Activated CD4-positive, alpha-beta memory T cell treated with anti-CD3 and anti-CD28 coated beads, Interleukin-2, amount 10 ng/mL, durations not matched to agents 7 days and 5 days (primary cell): ENCODE measurements around the gene UNKL. TPM values are rescaled to one million over a fixed set of nuclear protein-coding genes. Genes with fewer than 3 reads are reported as not detected.

Experiments used
- CTCF ChIA-PET: fragments of 350-600 bp; sonication (Branson Sonifier 250); formaldehyde crosslinking; loops from one replicate; lab custom pipeline; 2021; ENCODE audit warnings: antibody characterized with exemption, inconsistent platforms; lab: Charles Lee
- POLR2A ChIA-PET: fragments of 350-600 bp; sonication (Branson Sonifier 250); formaldehyde crosslinking; loops from one replicate; lab custom pipeline; 2021; ENCODE audit warnings: antibody characterized with exemption; lab: Charles Lee
- DNase-seq: peaks from one replicate; pipeline ENCODE4 v3.0.0-alpha.2; 2020
- H3K27ac Mint-ChIP-seq: one replicate; pipeline ENCODE4 v1.8.0; 2021; ENCODE audit warnings: mild to moderate bottlenecking, mixed read lengths
- H3K27me3 Mint-ChIP-seq: one replicate; pipeline ENCODE4 v1.8.0; 2021; ENCODE audit warnings: mixed read lengths
- H3K36me3 Mint-ChIP-seq: one replicate; pipeline ENCODE4 v1.8.0; 2021; ENCODE audit warnings: low read depth, mixed read lengths
- H3K4me1 Mint-ChIP-seq: one replicate; pipeline ENCODE4 v1.8.0; 2021; ENCODE audit warnings: mixed read lengths
- H3K4me3 Mint-ChIP-seq: one replicate; pipeline ENCODE4 v1.8.0; 2021; ENCODE audit warnings: mild to moderate bottlenecking, mixed read lengths
- H3K9me3 Mint-ChIP-seq: one replicate; pipeline ENCODE4 v1.8.0; 2021; ENCODE audit warnings: mixed read lengths
- total RNA-seq, 2 experiments: library from RNA; stranded (reverse); gene quantifications; one replicate each; pipeline ENCODE4 v1.2.3, GENCODE V29; 2021

The UNKL gene
- total RNA-seq, 2 experiments from 2014 or later: 40.0 to 43.7 TPM

DNA sequence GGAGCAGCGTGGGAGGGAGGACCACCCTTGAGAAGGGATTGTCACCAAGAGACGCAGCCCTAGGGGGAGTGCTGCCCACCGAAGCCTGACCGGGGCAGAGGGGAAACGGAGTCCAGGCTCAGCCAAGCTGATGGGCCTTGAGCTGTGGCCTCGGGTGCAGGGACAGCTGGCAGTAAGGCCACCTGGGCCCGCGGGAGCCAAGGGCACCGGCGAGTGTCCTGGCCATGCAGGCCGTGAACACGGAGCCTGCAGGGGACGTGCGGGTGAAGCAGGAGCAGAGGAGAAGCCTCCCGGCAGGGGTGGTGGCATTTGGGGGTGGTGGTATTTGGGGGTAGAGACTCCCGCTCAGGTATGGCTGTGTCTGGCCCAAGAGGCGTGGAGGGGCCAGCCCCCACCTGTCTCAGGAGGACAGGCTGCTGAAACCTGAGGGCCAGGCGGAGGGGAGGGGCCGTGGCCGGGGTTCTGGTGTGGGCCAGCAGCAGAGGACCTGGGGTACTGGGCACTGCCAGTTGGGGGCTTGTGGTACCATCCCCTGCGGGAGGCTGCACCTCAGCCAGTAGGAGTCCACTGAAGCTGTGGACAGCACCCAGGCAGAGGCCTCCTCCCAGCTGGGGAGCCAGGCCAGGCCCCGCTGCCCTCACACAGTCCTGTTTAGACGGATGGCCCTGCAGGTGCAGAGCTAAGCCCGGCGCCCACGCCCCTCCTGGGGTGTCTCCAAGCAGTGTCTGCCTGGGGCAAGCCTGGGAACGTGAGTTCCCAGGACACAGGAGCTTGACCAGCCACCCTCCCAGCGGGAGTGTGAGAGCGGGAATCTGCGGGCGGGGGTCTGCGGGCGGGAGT lies 58.2 kb downstream of the UNKL start:
- POLR2A ChIA-PET: no interaction called here
- CTCF ChIA-PET: no interaction called here
- Mint-ChIP-seq H3K27me3 (no peaks in the 10 kb centered on the region), H3K9me3 (no peaks in the 10 kb centered on the region), H3K4me3 (no peak overlapping the region), H3K36me3 (no peaks in the 10 kb centered on the region), H3K4me1 (peaks cover 27% of the 10 kb centered on the region), H3K27ac (no peak overlapping the region)
- DNase-seq: no peak

DNA sequence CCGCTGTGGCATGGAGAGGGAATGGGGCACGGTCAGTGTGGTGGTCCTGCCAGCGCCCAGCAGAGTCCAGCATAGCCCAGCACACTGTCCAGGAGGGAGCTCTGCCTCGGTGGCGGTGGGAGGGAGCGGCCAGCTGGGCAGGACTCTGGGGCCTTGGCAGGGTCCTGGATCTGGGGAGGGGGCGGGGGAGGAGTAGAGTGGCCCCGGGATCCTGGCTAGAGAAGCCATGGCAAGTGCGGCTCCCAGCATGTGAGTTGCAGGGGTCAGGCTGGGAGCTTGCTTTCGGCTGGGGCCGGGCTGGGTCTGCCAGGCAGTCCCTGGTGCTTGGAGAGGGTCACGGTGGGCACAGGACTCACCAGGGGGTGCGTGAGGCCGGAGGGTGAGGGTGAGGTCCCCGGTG lies 58.9 kb downstream of the UNKL start:
- ChIA-PET CTCF (interaction anchor here (0.7 kb wide), 1 partner anchor 286 kb away, joined by 3 read pairs; no protein-coding TSS in a partner anchor), POLR2A (no interaction called here)
- DNase-seq: no peak
- peaks cover 33% of the 10 kb centered on the region for H3K4me1 Mint-ChIP-seq
- H3K36me3 Mint-ChIP-seq: no peaks in the 10 kb centered on the region
- H3K27ac Mint-ChIP-seq: no peak overlapping the region
- H3K27me3 Mint-ChIP-seq: no peaks in the 10 kb centered on the region
- no peaks in the 10 kb centered on the region for H3K9me3 Mint-ChIP-seq
- H3K4me3 Mint-ChIP-seq: no peak overlapping the region

GRCh38 chr16:1354815-1355540 lies 59.5 kb downstream of the UNKL start:
- Mint-ChIP-seq H3K36me3 (no peaks in the 10 kb centered on the region), H3K9me3 (no peaks in the 10 kb centered on the region), H3K27me3 (no peaks in the 10 kb centered on the region), H3K27ac (no peak overlapping the region), H3K4me1 (peaks cover 39% of the 10 kb centered on the region), H3K4me3 (no peak overlapping the region)
- DNase-seq: no peak
- CTCF ChIA-PET: interaction anchor here (0.7 kb wide), 1 partner anchor 286 kb away, joined by 3 read pairs; no protein-coding TSS in a partner anchor
- POLR2A ChIA-PET: no interaction called here

DNA sequence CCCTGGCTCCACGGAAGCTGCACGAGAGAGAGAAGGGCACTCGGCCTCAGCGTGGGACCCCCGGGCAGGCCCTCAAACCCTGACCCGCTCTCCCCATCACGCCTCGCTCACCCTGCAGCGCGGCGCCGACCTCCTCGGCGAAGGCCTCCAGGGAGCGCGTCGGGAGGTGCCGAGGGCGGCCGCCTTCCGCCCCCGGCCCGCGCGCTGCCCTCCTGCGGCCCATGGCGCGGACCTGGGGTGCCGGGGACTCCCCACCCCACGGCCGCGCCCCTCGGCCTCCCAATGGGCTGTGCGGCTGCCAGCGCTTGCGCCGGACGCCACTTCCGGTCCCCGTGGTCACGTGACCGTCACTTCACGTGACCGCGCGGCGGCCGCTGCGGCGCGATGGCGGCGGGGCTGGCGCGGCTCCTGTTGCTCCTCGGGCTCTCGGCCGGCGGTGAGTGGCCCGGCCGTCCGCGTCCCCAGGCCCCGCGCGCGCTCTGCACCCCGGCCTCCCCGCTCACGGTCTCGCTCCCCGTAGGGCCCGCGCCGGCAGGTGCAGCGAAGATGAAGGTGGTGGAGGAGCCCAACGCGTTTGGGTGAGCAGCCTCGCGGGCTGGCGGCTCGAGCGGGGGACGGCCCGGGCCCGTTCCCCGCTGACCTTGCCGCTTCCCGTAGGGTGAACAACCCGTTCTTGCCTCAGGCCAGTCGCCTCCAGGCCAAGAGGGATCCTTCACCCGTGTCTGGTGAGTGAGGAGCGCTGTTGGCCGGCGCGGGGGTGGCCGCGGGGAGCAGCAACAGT lies 62.7 kb downstream of the UNKL start, which contains the start of the genes GNPTG and TSR3:
Gene GNPTG, plus strand, starts transcription at position 350 of the 781 bp plus-strand sequence. Its CDS starts 35 bp downstream, at position 385.
Gene TSR3, minus strand, starts transcription at position 297 of the 781 bp plus-strand sequence. Its CDS starts 74 bp downstream, at position 223.
- H3K4me3 Mint-ChIP-seq: peak within 1 kb of the TSS; percentile 80
- H3K27me3 Mint-ChIP-seq: no peaks in the 10 kb centered on the region
- H3K4me1 Mint-ChIP-seq: peaks cover 40% of the 10 kb centered on the region
- POLR2A ChIA-PET: interaction anchor here (1.0 kb wide), 1 partner anchor 18 kb away, joined by 4 read pairs; no protein-coding TSS in a partner anchor
- CTCF ChIA-PET: no interaction called here
- no peaks in the 10 kb centered on the region for H3K9me3 Mint-ChIP-seq
- peak; percentile 87 for DNase-seq
- no peaks in the 10 kb centered on the region for H3K36me3 Mint-ChIP-seq
- H3K27ac Mint-ChIP-seq: peak within 1 kb of the TSS; percentile 76

- DNase-seq: no peak
- POLR2A ChIA-PET: interaction anchor here (1.0 kb wide), 1 partner anchor 19 kb away, joined by 4 read pairs; no protein-coding TSS in a partner anchor
Measured at GRCh38 chr16:1351215-1351581, 63.3 kb downstream of the UNKL start.

DNA sequence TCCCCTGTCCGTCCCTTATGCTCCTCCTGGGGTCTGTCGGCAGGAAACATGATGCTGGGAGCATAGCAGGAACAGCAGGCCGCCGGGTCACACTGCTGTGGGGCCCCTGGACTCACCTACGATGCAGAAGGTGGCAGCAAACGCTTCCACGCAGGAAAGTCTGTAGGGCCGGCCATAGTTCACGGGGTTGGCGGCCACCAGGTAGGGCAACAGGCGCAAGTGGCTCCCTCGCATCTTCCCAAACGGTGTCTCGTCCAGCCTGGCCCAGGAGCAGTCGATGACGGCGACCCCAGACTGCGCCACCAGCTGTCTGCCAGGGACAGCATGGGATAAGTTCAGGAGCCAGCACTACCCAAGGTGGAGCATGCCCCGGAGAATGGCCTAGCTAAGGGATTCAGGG lies 63.8 kb downstream of the UNKL start:
- ChIA-PET POLR2A (interaction anchor here (1.0 kb wide), 1 partner anchor 19 kb away, joined by 4 read pairs; no protein-coding TSS in a partner anchor), CTCF (no interaction called here)
- Mint-ChIP-seq H3K4me3 (peak overlapping the region; percentile 77), H3K27me3 (no peaks in the 10 kb centered on the region), H3K36me3 (no peaks in the 10 kb centered on the region), H3K4me1 (peaks cover 40% of the 10 kb centered on the region), H3K9me3 (no peaks in the 10 kb centered on the region), H3K27ac (peak overlapping the region; percentile 61)
- DNase-seq: no peak

More at GRCh38 chr16:1351215-1351581, 63.3 kb downstream of the UNKL start:
- Mint-ChIP-seq H3K27ac (peak overlapping the region; percentile 61), H3K9me3 (no peaks in the 10 kb centered on the region), H3K27me3 (no peaks in the 10 kb centered on the region), H3K4me1 (peaks cover 40% of the 10 kb centered on the region), H3K36me3 (no peaks in the 10 kb centered on the region), H3K4me3 (peak overlapping the region; percentile 77)
- CTCF ChIA-PET: no interaction called here

DNA sequence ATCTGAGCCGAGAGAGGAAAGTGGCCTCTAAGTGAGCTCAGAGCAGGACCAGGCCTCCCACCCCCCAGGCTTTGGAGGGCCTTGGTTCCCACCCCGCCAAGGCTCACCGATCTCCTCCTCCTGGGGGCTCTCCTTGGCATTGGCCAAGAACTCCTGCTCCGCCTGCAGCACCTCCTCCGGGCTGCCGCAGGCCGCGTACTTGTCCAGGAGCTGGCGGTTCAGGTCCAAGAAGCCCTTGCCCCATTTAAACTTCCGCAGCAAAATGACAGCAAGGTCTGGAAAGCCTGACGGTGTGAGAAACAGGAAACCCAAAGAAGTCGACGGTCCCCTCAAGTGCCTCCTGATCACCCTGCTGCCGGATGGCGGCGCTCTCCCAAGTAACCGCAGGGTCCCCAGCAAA lies 64.6 kb downstream of the UNKL start:
- Mint-ChIP-seq H3K27ac (no peak overlapping the region), H3K27me3 (no peaks in the 10 kb centered on the region), H3K4me1 (peaks cover 36% of the 10 kb centered on the region), H3K4me3 (peak overlapping the region; percentile 77), H3K9me3 (no peaks in the 10 kb centered on the region), H3K36me3 (no peaks in the 10 kb centered on the region)
- ChIA-PET POLR2A (no interaction called here), CTCF (no interaction called here)
- DNase-seq: no peak

DNA sequence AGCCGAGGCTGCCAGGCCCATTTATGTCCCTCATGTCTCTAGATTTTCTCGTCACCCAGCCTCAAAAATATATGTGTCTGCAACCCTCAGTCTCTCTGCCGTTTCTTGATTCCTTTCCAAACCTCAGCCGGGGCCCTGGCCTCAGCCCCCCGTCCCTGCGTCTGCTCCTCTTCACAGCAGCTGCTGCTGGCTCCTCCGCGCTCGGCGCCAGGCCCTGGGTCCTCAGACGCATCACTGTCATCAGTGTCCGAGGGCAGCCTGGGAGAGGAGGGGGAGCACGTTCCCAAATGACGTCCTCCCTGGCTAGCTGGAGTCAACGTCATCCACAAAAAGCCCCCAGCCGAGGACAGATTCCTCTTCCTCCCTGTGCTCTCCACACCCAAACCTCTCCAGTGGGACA lies 65.2 kb downstream of the UNKL start:
- no peak overlapping the region for H3K27ac Mint-ChIP-seq
- ChIA-PET CTCF (no interaction called here), POLR2A (no interaction called here)
- no peak for DNase-seq
- H3K27me3 Mint-ChIP-seq: no peaks in the 10 kb centered on the region
- no peak overlapping the region for H3K4me3 Mint-ChIP-seq
- H3K36me3 Mint-ChIP-seq: no peaks in the 10 kb centered on the region
- H3K4me1 Mint-ChIP-seq: peaks cover 34% of the 10 kb centered on the region
- no peaks in the 10 kb centered on the region for H3K9me3 Mint-ChIP-seq

DNA sequence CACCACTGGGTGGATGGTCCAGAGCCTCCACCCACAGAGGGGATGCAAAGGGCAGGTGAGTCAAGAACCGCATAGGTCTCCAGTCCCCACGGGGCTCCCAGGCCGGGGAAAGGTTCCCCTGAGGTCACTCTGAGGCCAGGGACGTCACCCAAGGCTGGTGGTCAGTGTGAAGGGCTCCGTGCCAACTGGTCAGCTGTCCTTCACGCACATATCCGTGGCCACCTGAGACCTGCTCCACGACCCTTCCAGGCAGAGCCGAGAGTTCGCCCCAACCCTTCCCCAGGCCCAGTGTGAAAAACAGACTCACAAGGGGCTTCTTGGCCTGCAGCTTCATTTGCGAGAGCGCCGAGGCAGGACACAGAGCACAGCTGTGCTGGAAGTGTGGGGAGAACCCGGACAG lies 65.6 kb downstream of the UNKL start:
- H3K9me3 Mint-ChIP-seq: no peaks in the 10 kb centered on the region
- no peaks in the 10 kb centered on the region for H3K36me3 Mint-ChIP-seq
- no peaks in the 10 kb centered on the region for H3K27me3 Mint-ChIP-seq
- POLR2A ChIA-PET: no interaction called here
- H3K4me3 Mint-ChIP-seq: no peak overlapping the region
- no peak overlapping the region for H3K27ac Mint-ChIP-seq
- DNase-seq: no peak
- CTCF ChIA-PET: no interaction called here
- H3K4me1 Mint-ChIP-seq: peaks cover 31% of the 10 kb centered on the region

GRCh38 chr16:1348441-1348840 lies 66.1 kb downstream of the UNKL start:
- no peak overlapping the region for H3K4me3 Mint-ChIP-seq
- no peaks in the 10 kb centered on the region for H3K36me3 Mint-ChIP-seq
- H3K27ac Mint-ChIP-seq: no peak overlapping the region
- H3K9me3 Mint-ChIP-seq: no peaks in the 10 kb centered on the region
- no peaks in the 10 kb centered on the region for H3K27me3 Mint-ChIP-seq
- no peak for DNase-seq
- peaks cover 26% of the 10 kb centered on the region for H3K4me1 Mint-ChIP-seq
- CTCF ChIA-PET: no interaction called here
- POLR2A ChIA-PET: no interaction called here

- POLR2A ChIA-PET: interaction anchor here (0.9 kb wide), 1 partner anchor 39 kb away, joined by 3 read pairs; the partner anchor contains the start of gene UBE2I
Measured at GRCh38 chr16:1347962-1348361, 66.5 kb downstream of the UNKL start.

GRCh38 chr16:1347286-1347855 lies 67.1 kb downstream of the UNKL start:
- H3K4me1 Mint-ChIP-seq: peaks cover 29% of the 10 kb centered on the region
- no peak overlapping the region for H3K4me3 Mint-ChIP-seq
- ChIA-PET CTCF (no interaction called here), POLR2A (interaction anchor here (0.7 to 1.6 kb wide), 3 partner anchors 12 to 38 kb away, joined by 3 to 5 read pairs (median 3); partner anchors contain the start of gene UBE2I)
- no peaks in the 10 kb centered on the region for H3K27me3 Mint-ChIP-seq
- DNase-seq: no peak
- no peak overlapping the region for H3K27ac Mint-ChIP-seq
- H3K36me3 Mint-ChIP-seq: no peaks in the 10 kb centered on the region
- H3K9me3 Mint-ChIP-seq: no peaks in the 10 kb centered on the region

More at GRCh38 chr16:1347962-1348361, 66.5 kb downstream of the UNKL start:
- no peaks in the 10 kb centered on the region for H3K36me3 Mint-ChIP-seq
- CTCF ChIA-PET: no interaction called here
- H3K27ac Mint-ChIP-seq: no peak overlapping the region
- H3K9me3 Mint-ChIP-seq: no peaks in the 10 kb centered on the region
- H3K27me3 Mint-ChIP-seq: no peaks in the 10 kb centered on the region
- no peak for DNase-seq
- no peak overlapping the region for H3K4me3 Mint-ChIP-seq
- peaks cover 27% of the 10 kb centered on the region for H3K4me1 Mint-ChIP-seq
